Mammary epithelial cell (primary cell): ENCODE results near the gene MAPK10.

Source experiments
- CTCF ChIP-seq, 2 donors: IDR thresholded peaks in 1 of 2; conservative IDR thresholded peaks in 1 of 2; 2 replicates each; pipeline ENCODE4 v1.5.1; 2011 to 2012; ENCODE audit warnings: inconsistent platforms in 2 of 2, low read length in 2 of 2, mild to moderate bottlenecking in 2 of 2, control low read depth in 1 of 2, low read depth in 1 of 2; ENCODE audit not compliant: insufficient read depth in 1 of 2; ENCODE audit errors: extremely low read depth in 1 of 2
- EZH2 ChIP-seq: IDR thresholded peaks from 2 replicates; pipeline ENCODE4 v1.6.1; 2012; ENCODE audit warnings: low read length, inconsistent platforms, borderline replicate concordance

GRCh38 chr4:86250619-86251018 lies 109.2 kb downstream of the MAPK10 start:
- no peak for TF ChIP-seq CTCF (conservative IDR thresholded peaks at IDR 0.05 in 1 of 2, IDR thresholded peaks at IDR 0.05 in 1 of 2; ENCODE audit: extremely low read depth in 1 of 2, insufficient read depth in 1 of 2, low read depth in 1 of 2, low read length in 2 of 2)
- no peak for TF ChIP-seq EZH2
